Mesenteric fat pad (tissue), 1 donor: Measurements from ENCODE around the gene AKAP13. TPM values are rescaled to one million over a fixed set of nuclear protein-coding genes. Genes with fewer than 3 reads are reported as not detected.

Experiments used
- DNase-seq: peaks from one replicate; pipeline ENCODE4 v3.0.0-alpha.2; 2020; ENCODE audit warnings: low spot score
- total RNA-seq: library from RNA; stranded (reverse); fragmentation: NEBNext Ultra II Directional; extraction: Animal tissue kit (Norgen Biotek cat#: 25700); gene quantifications from one replicate; pipeline ENCODE4 v1.2.1, GENCODE V29; 2021
- donor health status: DM: yes; HTN: yes; CAD: no.

Gene AKAP13
- total RNA-seq, 1 donor from 2014 or later: 159 TPM

- DNase-seq: no peak
Measured at GRCh38 chr15:85692321-85692720, 311.9 kb downstream of the AKAP13 start.

GRCh38 chr15:85692873-85693272 is 312.5 kb downstream of the AKAP13 start:
- DNase-seq: no peak

- DNase-seq: no peak
Measured at GRCh38 chr15:85693277-85693676, 312.9 kb downstream of the AKAP13 start.

DNA sequence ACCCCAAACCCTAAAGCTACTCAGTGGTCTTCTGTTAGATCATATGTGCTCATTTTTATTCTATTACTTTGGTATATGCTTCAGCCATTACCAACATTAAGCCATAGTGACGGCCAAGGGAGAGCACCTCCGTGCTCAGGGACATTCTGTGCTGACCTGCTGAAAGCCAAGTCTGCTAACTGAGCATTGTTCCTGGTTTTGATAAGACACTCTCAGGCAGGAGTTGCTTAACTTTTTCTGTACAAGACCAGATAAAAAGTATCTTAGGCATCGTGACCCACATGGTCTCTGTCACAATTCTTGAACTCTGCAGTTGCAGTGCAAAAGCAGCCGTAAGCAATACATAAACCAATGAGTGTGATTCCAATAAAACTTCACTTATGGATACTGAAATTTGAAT is 313.7 kb downstream of the AKAP13 start:
- no peak for DNase-seq

DNA sequence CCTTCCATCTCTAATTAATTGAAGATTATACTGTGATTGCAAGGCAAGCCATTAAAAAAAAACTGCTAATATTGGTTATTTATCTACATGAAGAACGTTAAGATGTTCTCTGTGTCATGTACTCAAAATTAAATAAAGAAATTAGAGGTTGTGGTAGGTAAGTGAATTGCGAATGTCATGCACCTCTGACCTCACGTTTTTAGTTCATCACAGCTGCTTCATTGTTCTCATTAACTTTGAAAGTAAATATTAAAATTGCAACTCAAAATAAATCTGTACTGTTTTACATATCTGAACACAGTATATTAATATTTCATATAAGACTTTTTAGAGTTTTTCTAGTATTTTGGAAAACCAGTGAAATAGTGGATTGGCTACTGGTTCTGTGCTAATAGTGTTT is 320.4 kb downstream of the AKAP13 start:
- DNase-seq: no peak

GRCh38 chr15:85702321-85703101 is 322.1 kb downstream of the AKAP13 start:
- DNase-seq: no peak

- DNase-seq: no peak
Measured at GRCh38 chr15:85704066-85704465, 323.7 kb downstream of the AKAP13 start.

DNA sequence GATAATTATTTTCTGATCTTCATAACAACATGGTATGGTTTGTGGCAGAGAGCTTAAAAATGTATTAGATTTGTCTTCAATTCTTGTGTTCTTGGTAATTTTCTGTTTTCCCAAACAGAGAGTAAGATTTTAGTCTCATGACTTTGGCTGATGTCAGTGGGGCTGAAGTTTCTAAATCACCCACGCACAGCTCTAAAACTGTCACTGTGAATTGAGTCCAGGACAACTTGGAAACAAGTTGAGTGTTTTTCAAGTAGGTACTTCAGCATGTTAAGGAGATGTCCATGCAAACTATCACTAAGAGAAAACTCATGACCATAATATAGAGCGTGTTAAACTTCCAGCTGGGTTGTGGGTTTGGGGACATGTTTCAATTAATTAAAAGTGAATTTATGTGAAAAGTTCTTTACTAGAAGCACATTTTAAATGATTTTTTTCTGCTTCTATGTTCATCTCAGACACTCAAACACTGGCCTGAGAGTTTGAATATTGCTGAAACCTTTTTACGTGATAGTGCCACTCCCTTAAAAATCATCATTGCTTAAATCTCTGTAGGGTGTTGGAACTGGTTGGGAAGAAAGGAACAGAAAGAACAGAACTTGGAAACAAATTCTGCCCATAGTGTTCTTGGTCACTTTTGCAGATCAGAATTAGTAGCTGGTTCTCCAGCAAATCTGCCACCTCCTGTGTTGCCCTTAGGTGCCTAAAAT is 324.5 kb downstream of the AKAP13 start:
- no peak for DNase-seq

GRCh38 chr15:85706779-85707518 is 326.5 kb downstream of the AKAP13 start:
- DNase-seq: no peak

- DNase-seq: no peak
Measured at GRCh38 chr15:85707519-85708338, 327.3 kb downstream of the AKAP13 start.

DNA sequence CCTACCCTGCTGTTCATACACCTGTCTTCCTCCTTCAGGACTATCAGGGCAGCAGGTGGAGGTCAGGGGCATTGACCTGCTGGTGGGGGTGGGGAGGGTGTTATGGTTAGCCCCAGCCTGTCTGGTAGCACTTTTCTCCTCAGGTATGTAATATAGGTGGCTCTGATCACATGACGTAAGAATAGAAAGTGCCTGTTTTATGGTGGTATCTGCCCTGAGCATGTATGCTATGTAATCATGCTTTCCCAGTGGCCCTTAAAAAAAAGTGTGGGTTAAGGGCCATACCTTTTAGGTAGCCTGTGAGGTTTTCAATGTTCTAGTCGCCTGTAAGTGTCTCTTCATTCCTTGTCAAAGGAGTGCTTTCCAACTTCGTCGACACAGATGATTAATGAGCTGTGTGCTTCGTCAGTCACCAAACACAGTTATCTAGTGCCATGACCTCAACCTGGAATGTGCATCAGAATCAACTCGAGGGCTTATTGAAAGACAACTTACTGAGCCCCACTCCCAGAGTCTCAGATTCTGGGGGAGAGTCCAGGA is 328.1 kb downstream of the AKAP13 start:
- no peak for DNase-seq

- DNase-seq: no peak
Measured at GRCh38 chr15:85709250-85709649, 328.8 kb downstream of the AKAP13 start.

DNA sequence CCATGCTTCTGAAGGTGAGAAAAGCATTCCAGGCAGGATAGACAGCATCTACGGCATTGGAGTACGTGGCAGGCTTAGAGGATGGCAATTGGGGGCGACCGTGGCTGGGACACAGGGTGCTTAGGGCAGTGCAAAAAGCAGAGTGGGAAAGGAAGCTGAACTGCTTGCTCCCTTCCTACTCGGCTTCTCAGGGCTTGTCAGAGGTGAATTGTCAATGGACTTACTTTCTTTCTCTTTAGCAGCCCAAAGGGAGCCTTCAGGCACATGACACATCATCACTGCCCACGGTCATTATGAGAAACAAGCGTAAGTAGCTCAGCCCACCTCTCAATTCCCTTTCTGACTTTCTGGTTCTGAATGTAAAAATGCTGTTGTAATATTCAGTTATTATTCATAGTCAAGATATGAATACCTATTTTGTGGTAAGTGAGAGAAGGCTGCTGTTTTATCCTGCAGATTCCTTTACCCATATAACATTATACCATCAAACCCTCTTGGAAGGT is 330.0 kb downstream of the AKAP13 start:
- no peak for DNase-seq

- DNase-seq: no peak
Measured at GRCh38 chr15:85711580-85712192, 331.3 kb downstream of the AKAP13 start.

GRCh38 chr15:85716261-85716660 is 335.9 kb downstream of the AKAP13 start:
- no peak for DNase-seq

- DNase-seq: no peak
Measured at GRCh38 chr15:85717212-85717611, 336.8 kb downstream of the AKAP13 start.

DNA sequence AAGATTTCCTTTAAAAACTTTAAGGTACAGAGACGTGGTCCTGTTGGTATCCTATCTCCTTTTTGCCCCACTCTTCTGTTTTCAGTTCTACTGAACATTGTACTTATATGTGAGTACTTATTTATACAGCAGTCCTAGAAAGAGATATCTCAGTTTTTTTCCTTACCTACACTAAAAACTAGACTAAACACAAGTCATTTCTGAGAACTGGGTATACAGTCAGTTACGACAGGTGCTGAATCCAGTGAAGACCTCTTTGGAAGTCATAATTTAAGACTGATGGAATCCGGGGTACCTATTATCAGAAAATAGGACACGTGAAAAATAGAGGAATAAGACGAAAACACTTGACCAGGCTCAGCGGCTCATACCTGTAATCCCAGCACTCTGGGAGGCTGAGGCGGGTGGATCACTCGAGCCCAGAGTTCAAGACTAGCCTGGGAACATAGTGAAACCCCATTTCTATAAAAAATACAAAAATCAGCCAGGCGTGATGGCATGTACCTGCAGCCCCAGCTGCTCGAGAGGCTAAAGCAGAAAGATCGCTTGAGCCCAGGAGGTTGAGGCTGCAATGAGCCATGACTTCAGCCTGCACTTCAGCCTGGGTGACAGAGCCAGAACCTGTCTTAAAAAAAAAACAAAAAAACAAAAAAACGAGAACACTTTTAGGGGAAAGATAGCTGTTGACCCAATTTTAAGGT is 338.0 kb downstream of the AKAP13 start:
- no peak for DNase-seq

GRCh38 chr15:85718981-85719380 is 338.6 kb downstream of the AKAP13 start:
- no peak for DNase-seq

DNA sequence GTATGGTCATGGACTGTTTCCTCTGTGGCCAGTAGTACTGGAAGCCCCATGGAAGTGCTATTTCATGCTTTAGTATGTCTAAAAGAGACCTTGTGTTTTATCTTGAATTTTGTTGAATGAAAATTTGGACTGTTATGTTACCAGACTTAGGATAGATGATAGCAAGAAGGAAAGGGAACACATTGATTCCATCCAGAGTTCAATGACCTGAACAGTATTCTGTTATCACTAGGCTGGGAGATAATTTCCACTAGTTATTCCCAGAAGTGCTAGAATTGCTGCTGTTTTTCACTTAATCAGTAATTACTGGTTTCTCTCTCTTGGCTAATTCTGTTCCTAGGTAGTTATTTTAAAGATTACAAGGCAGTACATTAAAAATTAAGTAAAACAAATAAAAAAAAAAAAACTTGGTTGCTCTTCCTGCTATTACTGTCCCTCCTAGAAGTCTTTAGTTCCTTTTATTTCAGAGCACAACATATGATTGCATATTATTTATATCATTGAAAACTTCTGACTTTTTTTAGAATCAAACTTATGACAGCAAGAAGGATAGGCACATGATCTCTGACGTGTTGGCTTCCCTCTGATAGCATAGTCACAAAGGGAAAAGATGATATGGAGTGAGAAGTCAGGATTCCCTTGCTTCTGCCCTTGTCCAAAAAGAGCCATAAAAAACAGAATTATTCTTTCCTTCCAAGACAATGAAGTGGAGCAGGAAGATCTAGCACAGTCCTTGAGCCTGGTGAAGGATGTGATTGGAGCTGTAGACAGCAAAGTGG is 342.2 kb downstream of the AKAP13 start:
- no peak for DNase-seq
